COR-L47 (cell line): ENCODE results near the gene GALNS.
"Not testable (repeated sequence)": the region's sequence is repeated elsewhere in the genome, so short reads cannot be mapped to it uniquely, and the experiment has no call there.

ENCODE experiments used
- DNase-seq: peaks from one replicate; lab custom pipeline; 2025; lab: John Stamatoyannopoulos, UW

Gene GALNS

DNA sequence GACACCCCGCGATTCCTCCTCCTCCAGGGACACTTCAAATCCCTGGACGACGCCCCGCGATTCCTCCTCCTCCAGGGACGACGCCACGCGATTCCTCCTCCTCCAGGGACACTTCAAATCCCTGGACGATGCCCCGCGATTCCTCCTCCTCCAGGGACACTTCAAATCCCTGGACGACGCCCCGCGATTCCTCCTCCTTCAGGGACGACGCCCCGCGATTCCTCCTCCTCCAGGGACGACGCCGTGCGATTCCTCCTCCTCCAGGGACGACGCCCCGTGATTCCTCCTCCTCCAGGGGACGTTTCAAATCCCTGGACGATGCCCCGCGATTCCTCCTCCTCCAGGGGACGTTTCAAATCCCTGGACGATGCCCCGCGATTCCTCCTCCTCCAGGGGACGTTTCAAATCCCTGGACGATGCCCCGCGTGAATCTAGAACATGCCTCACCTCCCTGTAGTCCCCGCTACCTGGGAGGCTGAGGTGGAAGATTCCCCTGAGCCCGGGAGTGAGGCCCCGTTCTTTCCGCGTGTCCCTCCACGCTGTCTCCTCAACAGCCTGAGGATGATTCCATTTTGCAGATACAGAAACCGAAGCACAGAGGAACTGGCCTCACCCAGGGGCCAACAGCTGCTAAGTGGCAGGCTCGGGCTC, 33.1 kb upstream of the GALNS start:
- DNase-seq = not testable (repeated sequence)

DNA sequence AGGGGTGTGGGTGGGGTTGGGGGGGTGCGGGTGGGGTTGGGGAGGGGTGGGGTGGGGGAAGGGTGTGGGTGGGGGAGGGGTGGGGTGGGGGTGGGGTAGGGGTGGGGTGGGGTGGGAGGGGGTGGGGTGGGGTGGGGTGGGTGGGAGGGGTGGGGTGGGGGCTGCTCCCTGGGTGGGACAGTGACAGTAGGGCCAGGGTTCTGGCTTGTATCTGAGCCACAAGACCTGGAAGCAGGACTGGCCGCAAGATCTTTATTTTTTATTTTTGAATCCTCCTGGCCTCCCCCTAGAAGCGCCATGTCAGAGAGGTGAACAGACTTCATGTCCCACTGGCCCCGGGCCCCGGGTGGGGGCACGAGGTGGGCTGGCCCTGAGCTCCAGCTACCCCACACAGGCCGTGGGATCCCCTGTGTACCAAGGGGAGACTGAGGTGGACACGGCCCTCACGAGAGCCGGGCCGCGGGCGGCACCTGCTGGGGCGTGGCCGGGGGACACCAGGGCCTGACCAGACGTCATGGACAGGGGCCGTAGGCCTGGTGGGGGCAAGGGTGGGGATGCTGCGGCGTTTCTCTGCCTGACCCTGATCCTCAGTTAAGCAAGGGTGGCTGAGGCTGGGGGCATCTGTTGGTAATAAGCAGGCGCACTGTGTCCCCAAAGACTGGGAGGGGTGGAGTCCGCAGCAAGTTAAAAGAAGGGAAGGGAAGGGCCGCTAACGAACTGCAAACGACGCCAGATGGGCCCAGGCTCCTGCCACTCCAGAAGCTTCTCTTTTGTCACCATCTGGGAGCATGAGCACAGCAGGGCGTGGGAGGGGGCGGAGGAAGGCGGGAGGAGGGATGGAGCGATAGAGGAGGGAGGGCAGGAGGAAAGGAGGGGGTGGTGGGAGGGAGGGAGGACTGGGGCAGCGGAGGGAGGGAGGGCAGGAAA, 32.0 kb upstream of the GALNS start:
- no peak for DNase-seq

DNA sequence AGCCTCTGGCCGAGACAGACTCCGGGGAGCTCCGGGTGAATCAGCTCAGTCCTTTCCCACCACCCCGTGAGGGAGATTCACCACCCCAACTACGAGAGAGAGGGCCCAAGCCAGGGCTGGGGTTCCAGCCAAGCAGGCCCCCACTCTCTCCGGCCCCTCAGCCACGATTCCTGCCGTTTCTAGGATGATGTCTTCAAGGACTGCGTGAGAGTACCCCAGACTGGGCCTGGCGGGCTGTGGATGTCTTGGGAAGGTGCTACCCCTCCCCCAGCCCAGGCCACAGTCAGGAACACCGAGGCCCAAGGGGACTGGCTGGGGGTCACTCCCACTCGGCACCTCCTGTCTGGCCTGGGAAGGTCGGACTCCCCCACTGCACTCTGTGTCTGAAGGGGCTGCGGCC, 31.3 kb upstream of the GALNS start:
- no peak for DNase-seq

DNA sequence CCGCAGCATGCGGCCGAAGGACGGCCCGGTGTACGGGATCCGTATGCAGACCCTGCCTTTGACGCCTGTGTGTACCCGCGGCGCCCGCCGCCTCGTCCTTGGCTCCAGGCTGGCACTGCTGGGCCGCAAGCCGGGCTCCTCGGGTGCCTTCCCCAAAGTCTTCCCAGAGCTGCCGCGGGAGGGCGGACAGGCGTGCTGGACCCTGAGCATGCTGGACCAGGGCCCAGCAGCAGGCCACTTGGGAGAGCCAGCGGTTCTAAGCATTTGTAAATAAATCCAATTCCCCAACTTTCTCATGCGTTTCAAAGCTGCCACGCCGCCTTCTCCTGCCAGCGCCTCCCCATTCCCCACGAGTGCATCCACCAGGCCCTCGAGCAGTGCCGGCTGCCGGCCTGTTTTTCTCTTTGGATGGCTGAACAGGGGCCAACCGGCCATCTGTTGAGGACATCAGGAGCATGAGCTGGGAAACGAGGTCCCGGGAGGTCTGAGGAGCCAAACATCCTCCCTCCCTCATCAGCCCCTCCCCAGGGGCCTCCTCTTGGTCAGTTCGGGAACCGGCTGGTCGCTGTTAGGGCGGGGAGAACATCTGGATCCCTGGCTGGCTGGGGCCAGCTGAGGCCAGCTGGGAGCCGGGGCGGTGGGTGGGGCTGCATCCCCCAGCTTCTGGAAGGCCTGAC, 30.2 kb upstream of the GALNS start:
- no peak for DNase-seq

DNA sequence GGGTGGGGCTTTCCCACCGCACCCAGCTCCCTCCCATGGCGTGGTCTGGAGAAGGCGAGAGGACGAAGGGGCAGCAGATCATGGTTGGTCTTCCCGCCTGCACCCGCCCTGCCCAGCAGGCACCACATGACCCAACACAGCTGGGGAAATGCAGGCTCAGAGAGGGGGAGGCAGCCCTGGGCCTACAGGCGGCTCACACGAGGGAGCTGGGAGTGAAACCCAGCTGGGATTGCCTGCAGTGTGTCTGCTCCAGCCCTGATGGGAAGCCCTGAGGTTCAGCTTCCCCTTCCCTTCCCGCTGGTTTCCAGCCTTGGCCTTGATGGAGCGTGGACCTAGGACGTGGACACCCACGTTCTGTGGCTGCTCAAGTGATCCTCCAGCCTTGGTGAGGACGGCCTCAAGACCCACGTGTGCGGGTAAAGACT, 29.7 kb upstream of the GALNS start:
- DNase-seq = no peak

DNA sequence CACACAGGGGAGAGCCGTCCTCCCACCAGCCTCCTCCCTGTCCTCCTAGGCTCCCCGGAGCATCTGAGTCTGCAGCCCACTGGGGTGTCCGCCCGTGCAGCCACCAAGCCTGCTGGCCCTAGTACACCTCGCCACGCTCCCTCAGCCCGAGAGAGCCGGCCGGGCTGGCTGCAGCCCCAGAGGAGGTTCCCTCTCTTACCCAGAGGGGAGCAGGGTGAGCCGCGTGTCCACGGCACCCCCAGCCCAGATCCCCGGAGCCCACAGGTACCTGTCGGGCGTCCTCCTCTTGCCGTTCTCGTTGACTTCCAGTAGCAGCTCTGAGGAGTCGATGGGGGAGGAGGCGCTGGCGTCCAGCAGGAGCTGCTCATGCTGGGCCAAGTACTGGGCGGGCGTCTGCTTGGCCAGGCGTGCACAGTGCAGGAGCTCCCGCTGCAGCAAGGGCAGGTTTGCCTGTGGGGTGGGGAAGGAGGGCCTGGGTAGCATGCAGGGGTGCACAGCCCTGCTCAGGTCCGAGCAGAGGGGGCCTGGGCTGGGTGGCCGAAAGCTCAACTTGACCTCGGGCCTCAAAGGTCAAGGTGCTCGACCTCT, 29.0 kb upstream of the GALNS start:
- DNase-seq = no peak

DNA sequence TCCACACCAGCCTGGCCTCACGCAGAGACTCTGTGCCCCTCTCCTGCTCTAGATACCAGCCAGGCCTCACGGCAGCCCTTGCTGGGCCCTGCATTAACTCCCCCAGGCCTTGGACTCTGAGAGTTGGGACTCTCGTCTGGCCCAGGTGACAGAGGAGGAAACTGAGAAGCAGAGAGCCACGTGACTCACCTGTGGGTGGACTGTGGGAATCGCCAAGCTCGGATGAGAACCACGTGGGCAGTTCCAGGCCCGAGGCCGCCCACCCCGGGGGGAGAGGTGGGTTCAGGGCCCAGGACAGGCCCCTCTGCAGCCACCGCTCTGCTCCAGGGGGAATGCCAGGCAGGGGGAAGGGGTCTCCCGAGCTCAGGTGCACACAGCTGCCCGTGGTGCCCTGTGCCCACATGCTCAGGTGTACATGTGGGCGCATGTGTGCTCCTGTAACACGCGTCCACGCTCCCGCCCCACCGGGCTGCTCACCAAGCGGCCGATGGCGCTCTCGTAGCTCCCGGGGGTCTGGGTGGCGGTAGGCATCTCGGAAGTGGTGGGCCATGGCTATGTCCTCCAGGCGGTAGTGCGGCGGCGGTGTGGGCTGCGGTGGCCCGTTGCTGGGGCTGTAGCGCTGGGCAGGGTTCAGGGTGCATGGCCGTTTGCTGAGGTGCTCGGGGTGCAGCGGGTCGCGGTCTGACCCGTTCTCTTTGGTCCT, 28.0 kb upstream of the GALNS start:
- DNase-seq = no peak

DNA sequence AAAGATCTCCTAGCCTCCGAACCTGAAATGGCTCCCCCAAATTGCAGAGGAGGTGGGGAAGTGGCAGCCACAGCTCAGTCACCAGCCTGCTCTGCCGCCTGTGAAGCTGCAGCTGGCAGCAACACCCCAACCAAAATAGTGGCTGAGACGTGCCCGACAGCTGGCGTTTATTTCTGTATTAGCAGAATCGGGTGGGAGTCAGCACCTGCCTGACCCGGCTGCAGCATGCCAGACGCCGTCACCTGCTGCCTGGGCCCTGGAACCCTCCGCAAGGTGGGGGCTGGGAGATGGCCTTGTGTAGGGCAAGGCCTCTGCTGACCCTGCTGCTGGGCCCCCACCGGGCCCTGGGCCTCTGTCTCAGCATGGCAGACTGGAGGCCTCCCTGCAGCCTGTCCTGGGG, 27.2 kb upstream of the GALNS start:
- DNase-seq = no peak

DNA sequence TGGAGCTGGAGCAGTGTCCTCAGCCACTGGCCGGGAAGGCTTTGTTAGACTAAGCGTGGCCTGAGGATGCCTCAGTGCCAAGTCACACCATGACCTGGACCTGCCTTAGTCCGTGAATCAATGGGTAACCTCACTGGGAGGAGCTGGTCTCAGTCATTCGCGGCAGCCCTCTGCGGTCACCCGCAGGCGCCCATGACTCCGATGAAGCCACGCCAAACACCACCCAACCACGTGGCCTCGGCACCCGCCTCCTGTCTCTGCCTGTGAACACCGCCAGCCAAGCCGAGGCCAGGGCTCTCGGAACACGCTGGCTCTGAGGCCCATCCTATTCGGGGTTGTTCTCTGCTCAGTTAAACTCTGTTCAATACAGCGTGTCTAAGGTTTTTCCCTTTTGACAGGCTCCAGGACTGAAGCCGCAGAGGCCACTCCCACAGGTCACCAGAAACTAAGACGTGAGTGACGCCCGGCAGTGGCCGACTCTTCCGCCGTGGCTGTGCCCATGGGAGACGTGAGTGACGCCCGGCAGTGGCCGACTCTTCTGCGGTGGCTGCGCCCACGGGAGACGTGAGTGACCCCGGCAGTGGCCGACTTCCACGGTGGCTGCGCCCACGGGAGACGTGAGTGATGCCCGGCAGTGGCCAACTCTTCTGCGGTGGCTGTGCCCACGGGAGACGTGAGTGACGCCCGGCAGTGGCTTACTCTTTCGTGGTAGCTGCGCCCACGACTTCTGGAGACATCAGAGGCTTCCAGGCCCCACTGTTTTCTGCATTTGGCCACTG, 26.6 kb upstream of the GALNS start:
- no peak for DNase-seq

DNA sequence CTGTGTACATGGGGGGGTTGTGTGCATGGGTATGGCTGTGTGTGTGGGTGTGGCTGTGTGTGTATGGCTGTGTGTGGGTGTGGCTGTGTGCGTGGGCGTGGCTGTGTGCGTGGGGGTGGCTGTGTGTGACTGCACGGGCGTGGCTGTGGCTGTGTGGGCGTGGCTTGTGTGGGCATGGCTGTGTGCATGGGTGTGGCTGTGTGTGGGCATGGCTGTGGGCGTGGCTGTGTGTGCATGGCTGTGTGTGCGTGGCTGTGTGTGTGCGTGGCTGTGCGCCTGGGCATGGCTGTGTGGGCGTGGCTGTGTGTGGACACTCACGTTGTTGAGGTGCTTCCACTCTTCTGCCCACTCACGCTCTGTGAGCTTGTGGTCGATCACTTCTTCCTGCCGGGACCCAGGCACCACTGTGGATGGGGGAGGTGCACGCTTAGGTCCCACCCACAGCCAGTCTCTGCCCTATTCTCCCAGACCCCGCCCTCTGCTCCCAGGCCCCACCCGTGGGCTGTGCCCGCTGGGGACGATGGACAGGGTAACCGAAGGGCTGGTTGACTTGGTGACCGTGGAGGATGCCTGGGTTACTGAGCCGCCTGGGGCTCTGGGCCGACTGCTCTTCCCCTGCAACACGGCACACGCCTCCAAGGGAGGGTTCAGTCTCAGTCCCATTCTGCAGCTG, 25.7 kb upstream of the GALNS start:
- DNase-seq = no peak

DNA sequence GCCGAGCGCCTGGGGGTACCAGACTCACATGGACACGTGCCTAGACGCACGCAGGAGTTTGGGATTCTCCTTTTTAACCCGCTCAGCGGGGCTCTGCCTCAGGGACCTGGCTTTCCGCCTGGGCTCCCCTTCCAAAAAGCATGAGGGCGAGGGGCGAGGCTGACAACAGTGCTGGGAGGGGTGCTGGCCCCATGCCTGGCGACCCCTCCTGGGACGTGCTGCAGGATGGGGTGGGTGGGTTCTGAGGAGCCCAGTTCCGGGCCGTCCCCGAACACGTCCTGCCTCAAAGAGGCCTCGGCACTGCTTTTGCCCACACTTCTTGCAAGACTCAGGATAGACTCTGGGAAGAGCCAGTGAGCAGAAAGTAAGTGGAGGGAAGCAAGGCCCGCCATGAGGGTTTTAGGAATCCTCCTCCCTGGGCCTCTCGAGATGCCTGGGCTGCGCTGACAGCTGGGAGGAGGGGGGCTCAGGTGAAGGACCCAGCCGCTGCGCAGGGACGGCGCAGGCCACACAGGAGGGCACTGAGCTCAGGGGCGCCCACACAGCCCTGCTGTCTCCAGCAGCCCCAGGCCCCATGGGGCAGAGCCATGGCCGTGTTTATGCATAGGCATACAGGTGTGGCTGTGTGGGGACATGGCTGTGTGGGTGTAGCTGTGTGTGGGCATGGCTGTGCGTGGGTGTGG, 25.1 kb upstream of the GALNS start:
- DNase-seq = no peak

DNA sequence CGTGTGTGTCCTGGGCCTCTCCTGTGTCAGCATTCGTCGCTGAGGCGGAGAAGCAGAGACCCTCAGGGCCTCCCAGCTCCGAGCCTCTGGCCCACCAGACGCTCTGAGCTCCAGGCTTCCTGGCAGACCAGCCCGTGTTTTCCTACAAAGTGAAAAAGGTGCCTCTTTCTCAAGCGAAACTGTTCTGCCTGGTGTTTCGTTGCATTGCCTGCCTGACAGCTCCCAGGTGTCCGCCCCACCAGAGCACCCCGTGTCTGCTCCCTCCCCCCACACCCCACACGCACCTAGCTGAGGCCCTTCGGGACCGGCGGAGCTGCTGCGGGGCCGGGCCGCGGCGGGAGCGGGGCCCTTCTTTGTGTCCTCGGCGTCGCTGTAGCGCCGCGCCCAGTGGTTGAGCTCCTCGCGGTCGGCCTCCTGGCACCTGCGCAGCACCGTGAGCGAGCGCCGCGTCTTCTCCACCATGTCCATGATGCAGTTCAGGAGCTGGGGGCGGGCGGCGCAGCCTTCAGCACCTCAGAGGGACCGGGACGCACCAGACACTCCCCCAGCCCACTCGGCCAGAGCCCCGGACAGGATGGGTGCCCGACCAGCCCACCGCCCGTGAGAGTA, 24.4 kb upstream of the GALNS start:
- no peak for DNase-seq

DNA sequence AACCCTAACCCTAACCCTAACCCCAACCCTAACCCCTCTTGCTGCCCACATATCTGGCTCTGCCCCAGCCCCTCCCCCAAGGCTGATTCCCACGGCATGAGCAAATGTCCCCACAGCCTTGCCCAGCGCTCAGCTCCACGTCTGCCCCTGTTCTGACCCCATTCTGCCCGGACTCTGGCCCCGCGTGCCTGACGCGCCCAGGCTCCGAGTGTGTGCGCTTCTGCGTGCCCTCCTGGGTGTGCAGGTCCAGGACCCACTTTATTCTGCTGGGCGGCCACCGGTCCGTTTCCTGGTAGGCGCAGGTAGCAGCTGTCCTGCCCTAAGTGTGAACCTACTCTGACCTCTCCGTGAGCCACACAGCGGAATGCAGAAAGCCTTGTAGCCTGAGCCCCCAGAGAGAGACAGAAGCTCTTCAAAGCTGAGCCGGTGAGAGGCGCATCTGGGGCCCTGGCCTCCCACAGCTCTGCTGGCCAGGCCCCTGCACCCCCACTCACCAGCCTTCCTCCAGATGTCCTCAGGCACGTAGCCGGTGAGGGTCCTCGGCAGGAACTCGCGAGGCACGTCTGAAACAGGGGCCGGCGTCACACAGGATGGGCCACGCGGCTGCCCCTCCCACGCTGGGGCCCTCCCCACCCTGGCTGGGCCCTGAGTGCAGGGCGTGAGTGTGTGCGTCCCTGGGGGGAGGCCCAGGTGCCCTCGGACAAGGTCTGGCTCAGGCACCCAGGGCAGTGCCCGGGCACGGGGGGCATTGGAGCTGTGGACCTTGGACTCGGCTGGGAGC, 23.7 kb upstream of the GALNS start:
- no peak for DNase-seq

DNA sequence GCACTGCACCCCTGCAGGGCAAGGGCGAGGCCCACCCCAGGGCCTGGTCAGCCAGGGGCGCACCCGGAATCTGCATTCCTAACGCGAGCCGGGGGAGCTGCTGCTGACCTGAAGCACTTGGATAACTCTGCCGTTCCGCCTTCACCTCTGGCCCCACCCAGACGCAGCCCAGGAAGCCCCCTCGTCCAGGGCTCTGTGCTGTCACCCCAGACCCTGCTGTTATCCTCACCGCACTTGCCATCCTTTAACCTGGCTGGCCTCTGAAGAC, 23.0 kb upstream of the GALNS start:
- no peak for DNase-seq

DNA sequence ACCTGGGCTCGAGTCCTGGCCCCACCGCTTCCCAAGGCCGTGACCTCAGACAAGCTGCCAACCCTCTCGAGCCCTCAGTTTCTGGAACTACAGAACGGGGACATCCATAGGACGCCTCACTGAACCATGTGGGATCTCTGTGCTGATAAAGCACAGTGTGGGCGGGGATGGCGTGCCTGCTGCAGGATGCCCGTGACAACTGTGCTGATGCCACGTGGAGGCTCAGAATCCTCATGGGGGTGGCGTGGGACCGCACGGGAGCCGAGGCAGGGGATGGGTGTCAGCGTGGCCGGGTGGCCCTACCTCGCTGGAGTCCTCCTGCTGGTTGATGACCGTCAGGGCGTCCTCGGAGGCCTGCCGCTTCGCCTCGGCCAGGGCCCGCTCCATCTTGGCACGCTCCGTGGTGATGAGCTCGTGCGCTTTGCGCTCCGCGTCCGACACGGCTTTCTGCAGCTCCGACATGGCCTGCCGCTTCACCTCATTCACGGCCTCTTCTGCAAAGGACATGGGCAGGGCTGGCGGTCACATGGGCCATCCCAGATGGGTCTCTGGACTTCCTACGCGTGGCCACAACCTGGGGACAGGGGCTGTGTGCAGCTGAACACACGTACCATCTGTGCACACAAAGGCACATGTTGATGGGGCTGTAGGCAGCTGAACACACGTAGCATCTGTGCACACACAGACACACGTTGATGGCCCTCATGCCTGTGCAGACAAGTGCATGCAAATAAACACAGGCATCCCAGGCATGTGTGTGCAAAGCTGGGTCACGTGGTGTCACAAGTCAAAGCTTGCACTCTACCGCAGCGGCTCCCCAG, 22.4 kb upstream of the GALNS start:
- no peak for DNase-seq

DNA sequence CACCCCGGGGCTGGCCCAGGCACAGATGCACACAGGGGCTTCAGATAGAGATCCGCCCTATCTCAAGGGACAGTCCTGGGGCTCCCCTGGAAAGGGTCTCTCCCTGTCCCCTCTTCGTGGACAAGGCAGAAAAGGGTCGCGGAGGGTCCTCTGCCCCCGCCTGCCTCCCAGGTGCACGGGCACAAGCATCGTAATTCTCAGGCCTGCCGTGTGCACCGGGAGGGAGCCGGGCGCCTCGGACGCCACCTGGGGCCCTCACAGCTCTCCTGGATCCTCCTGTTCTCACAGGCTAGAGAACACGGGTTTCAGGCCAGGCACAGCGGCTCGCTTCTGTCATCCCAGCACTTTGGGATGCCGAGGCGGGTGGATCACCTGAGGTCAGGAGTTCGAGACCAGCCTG, 21.6 kb upstream of the GALNS start:
- DNase-seq = no peak

DNA sequence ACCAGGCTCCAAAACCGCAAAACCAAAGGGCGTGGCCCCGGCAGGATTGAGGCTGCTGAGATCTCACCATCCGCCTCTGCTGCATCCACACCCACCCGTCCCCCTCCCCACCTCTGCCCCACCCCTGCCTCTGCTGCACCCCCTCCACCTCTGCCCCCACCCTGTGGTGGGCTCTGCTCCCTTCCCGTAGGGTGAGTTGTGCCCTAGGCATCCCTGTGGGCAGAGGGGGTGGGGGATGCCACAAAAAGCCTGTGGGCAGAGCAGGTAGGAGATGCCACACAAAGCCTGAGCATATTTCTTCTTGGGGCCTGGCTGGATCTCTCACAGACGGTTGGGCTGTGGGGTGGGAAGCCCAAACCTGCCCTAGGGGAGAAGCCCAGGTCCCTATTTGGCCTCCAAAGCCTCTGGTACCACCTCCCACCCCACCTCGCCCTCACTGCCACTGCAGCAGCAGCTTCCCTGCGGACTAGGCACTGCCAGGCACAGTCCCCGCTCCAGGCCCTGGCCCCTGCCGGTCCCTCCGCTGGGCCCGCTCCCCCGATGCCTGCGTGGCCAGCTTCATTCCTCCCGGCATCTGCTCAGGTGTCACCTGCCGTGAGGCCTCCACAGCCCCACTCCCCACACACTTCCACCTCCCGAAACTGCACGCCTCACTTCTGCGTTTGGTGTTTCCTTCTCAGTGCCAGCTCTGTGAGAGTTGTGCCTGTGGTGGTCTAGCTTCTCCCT, 21.0 kb upstream of the GALNS start:
- DNase-seq = no peak
